GM13977 (cell line): ENCODE results near the gene OR10A2.
"Not testable (repeated sequence)": the region's sequence is repeated elsewhere in the genome, so short reads cannot be mapped to it uniquely, and the experiment has no call there.

ENCODE experiments used
- DNase-seq: peaks from one replicate; pipeline ENCODE4 v3.0.0; 2012; ENCODE audit warnings: low spot score
- CTCF ChIP-seq: IDR thresholded peaks from 2 replicates; pipeline ENCODE4 v1.5.1; 2012; ENCODE audit warnings: mild to moderate bottlenecking, control low read depth; ENCODE audit not compliant: insufficient read depth; ENCODE audit errors: extremely low read depth, missing control alignments
- in situ Hi-C: fragments of 300-500 bp; cut with MboI; formaldehyde crosslinking; loops from one replicate; pipeline ENCODE4 v1.12.0; 2022; ENCODE audit warnings: low sequenced_read_pairs, low pct_unique_long_range_greater_than_20kb, mixed read lengths, inconsistent platforms; ENCODE audit not compliant: unreplicated experiment

Gene OR10A2

GRCh38 chr11:6894097-6894496, 31.2 kb downstream of the OR10A2 start:
- in situ Hi-C loops = no loop called here
- TF ChIP-seq CTCF = no peak
- DNase-seq = no peak

- no peak for TF ChIP-seq CTCF
- DNase-seq = peak; percentile 13
- in situ Hi-C loops = no loop called here
These were observed 32.2 kb downstream of the OR10A2 start for GRCh38 chr11:6895010-6895409.

- in situ Hi-C loops = no loop called here
- no peak for DNase-seq
- TF ChIP-seq CTCF = no peak
These were observed 36.1 kb downstream of the OR10A2 start for GRCh38 chr11:6898911-6899310.

GRCh38 chr11:6900327-6900999, 37.6 kb downstream of the OR10A2 start:
- in situ Hi-C loops = no loop called here
- peak; percentile 17 for TF ChIP-seq CTCF
- no peak for DNase-seq

GRCh38 chr11:6904804-6905203, 41.9 kb downstream of the OR10A2 start:
- in situ Hi-C loops, DNase-seq: not testable (repeated sequence)

GRCh38 chr11:6911378-6911777, 48.5 kb downstream of the OR10A2 start:
- in situ Hi-C loops = no loop called here
- no peak for DNase-seq
- no peak for TF ChIP-seq CTCF

GRCh38 chr11:6911948-6912347, 49.1 kb downstream of the OR10A2 start:
- DNase-seq = no peak
- TF ChIP-seq CTCF = no peak
- in situ Hi-C loops = no loop called here
